ENCODE measurements around the gene MAP6.

- no peak for TF ChIP-seq CTCF (IDR thresholded peaks at IDR 0.05)
- no peak for TF ChIP-seq POLR2A (IDR thresholded peaks at IDR 0.05)
Measured at GRCh38 chr11:75665126-75665525, 3.7 kb downstream of the MAP6 start.

Measured in Peyer's patch (tissue), 4 donors.